Activated naive CD4-positive, alpha-beta T cell (primary cell): ENCODE results near the gene SOWAHA.
A peak's percentile ranks its signal among the peaks of the same experiment; 100 is the strongest.

ENCODE experiments used
- DNase-seq, 4 experiments: peaks; one replicate each; lab custom pipeline; 2025; lab: John Stamatoyannopoulos, UW

Gene SOWAHA

GRCh38 chr5:132807163-132807838, 5.8 kb upstream of the SOWAHA start:
- DNase-seq: no peak

- no peak for DNase-seq
Measured at GRCh38 chr5:132808448-132808847, 4.7 kb upstream of the SOWAHA start.

- DNase-seq: no peak
Measured at GRCh38 chr5:132808866-132809265, 4.2 kb upstream of the SOWAHA start.

- DNase-seq: no peak
Measured at GRCh38 chr5:132810605-132811004, 2.5 kb upstream of the SOWAHA start.

- no peak for DNase-seq
Measured at GRCh38 chr5:132812123-132812765, 858 bp upstream of the SOWAHA start.

GRCh38 chr5:132813599-132814502, 749 bp downstream of the SOWAHA start:
- DNase-seq: peak in 1 of 4 experiments; percentile 24

- no peak for DNase-seq
Measured at GRCh38 chr5:132814503-132815294, 1.6 kb downstream of the SOWAHA start.

- DNase-seq: no peak
Measured at GRCh38 chr5:132815454-132815853, 2.4 kb downstream of the SOWAHA start.

- no peak for DNase-seq
Measured at GRCh38 chr5:132816083-132816482, 3.0 kb downstream of the SOWAHA start.

- DNase-seq: no peak
Measured at GRCh38 chr5:132816554-132816953, 3.5 kb downstream of the SOWAHA start.

GRCh38 chr5:132817011-132817410, 3.9 kb downstream of the SOWAHA start:
- DNase-seq: no peak

- DNase-seq: no peak
Measured at GRCh38 chr5:132819468-132819867, 6.4 kb downstream of the SOWAHA start.

- DNase-seq: peak; percentile 56 to 84 (median 83)
Measured at GRCh38 chr5:132820162-132820754, 7.2 kb downstream of the SOWAHA start.

GRCh38 chr5:132821350-132821749, 8.2 kb downstream of the SOWAHA start:
- DNase-seq: no peak

GRCh38 chr5:132821791-132822190, 8.7 kb downstream of the SOWAHA start:
- no peak for DNase-seq

GRCh38 chr5:132822650-132823480, 9.8 kb downstream of the SOWAHA start:
- no peak for DNase-seq

GRCh38 chr5:132823481-132824050, 10.5 kb downstream of the SOWAHA start:
- no peak for DNase-seq

- no peak for DNase-seq
Measured at GRCh38 chr5:132824426-132824825, 11.3 kb downstream of the SOWAHA start.

GRCh38 chr5:132825033-132825833, 12.1 kb downstream of the SOWAHA start:
- no peak for DNase-seq
